GM23248 (cell line): ENCODE results near the gene OMP.

ENCODE experiments used
- EZH2 ChIP-seq: fragments of 200-600 bp; sonication (generic); IDR thresholded peaks from 2 replicates; pipeline ENCODE4 v1.6.1; 2018; ENCODE audit warnings: antibody characterized with exemption, mild to moderate bottlenecking; ENCODE audit not compliant: insufficient read depth, poor library complexity, severe bottlenecking
- EZH2phosphoT487 ChIP-seq: fragments of 200-600 bp; sonication (generic); IDR thresholded peaks from 2 replicates; pipeline ENCODE4 v1.6.1; 2018; ENCODE audit warnings: antibody characterized with exemption, moderate library complexity, mild to moderate bottlenecking, low read depth; ENCODE audit not compliant: insufficient read depth

GRCh38 chr11:77083566-77084245 is 18.9 kb upstream of the OMP start:
- TF ChIP-seq EZH2 (no peak), EZH2phosphoT487 (no peak)
